Measurements from ENCODE around the gene LGALS1. TPM values are rescaled to one million over a fixed set of nuclear protein-coding genes. Genes with fewer than 3 reads are reported as not detected.

The LGALS1 gene
- total RNA-seq, 1 experiment from 2014 or later = 269 TPM

DNA sequence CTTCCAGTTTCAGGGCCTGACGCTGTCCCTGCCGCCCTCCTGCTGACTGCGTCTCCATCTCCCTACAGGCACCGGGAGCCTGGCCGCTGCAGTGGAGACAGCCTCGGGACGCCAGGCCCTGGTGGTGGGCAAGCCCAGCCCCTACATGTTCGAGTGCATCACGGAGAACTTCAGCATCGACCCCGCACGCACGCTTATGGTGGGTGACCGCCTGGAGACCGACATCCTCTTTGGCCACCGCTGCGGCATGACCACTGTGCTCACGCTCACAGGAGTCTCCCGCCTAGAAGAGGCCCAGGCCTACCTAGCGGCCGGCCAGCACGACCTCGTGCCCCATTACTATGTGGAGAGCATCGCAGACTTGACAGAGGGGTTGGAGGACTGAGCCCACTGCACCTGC is 9.9 kb upstream of the LGALS1 start:
- TF ChIP-seq, protein P1, sequence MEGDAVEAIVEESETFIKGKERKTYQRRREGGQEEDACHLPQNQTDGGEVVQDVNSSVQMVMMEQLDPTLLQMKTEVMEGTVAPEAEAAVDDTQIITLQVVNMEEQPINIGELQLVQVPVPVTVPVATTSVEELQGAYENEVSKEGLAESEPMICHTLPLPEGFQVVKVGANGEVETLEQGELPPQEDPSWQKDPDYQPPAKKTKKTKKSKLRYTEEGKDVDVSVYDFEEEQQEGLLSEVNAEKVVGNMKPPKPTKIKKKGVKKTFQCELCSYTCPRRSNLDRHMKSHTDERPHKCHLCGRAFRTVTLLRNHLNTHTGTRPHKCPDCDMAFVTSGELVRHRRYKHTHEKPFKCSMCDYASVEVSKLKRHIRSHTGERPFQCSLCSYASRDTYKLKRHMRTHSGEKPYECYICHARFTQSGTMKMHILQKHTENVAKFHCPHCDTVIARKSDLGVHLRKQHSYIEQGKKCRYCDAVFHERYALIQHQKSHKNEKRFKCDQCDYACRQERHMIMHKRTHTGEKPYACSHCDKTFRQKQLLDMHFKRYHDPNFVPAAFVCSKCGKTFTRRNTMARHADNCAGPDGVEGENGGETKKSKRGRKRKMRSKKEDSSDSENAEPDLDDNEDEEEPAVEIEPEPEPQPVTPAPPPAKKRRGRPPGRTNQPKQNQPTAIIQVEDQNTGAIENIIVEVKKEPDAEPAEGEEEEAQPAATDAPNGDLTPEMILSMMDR (conservative IDR thresholded peaks at IDR 0.05; ENCODE audit: low read depth, low read length) = no peak
- Histone ChIP-seq H3K9me3 (ENCODE audit: low read depth, low read length, poor library complexity, severe bottlenecking) (no peaks in the 10 kb centered on the region), H3K4me1 (ENCODE audit: insufficient read depth, low read length, poor library complexity, severe bottlenecking) (peaks cover 12% of the 10 kb centered on the region), H3K27me3 (replicated peaks; ENCODE audit: insufficient read depth, low read depth, low read length, poor library complexity) (no peaks in the 10 kb centered on the region), H3K4me3 (ENCODE audit: low read depth, low read length, poor library complexity, severe bottlenecking) (no peak overlapping the region), H3K36me3 (ENCODE audit: insufficient read depth, low read length, poor library complexity, severe bottlenecking) (peaks cover 16% of the 10 kb centered on the region), H3K27ac (ENCODE audit: low read depth, low read length, poor library complexity, severe bottlenecking) (no peak overlapping the region)
- intact Hi-C loops (cut with micrococcal nuclease; ENCODE audit: unreplicated experiment) = no loop called here
- ChIA-PET CTCF (no interaction called here), POLR2A (ENCODE audit: low non-redundant PET) (no interaction called here)
- DNase-seq (ENCODE audit: low spot score) = no peak
- BruUV-seq (replicated peaks) = no TSS peak

GRCh38 chr22:37669586-37669985 is 5.8 kb upstream of the LGALS1 start:
- no peaks in the 10 kb centered on the region for H3K9me3 ChIP-seq (ENCODE audit: low read depth, low read length, poor library complexity, severe bottlenecking)
- no peak for TF ChIP-seq EZH2 (IDR thresholded peaks at IDR 0.05; ENCODE audit: borderline replicate concordance, low read depth, low read length, poor library complexity, severe bottlenecking)
- TF ChIP-seq, protein P1 (conservative IDR thresholded peaks at IDR 0.05; ENCODE audit: low read depth, low read length) = no peak
- H3K27me3 ChIP-seq (replicated peaks; ENCODE audit: insufficient read depth, low read depth, low read length, poor library complexity) = no peaks in the 10 kb centered on the region
- no TSS peak for BruUV-seq (replicated peaks)
- no peak overlapping the region for H3K4me3 ChIP-seq (ENCODE audit: low read depth, low read length, poor library complexity, severe bottlenecking)
- CTCF ChIA-PET = no interaction called here
- peaks cover 16% of the 10 kb centered on the region for H3K36me3 ChIP-seq (ENCODE audit: insufficient read depth, low read length, poor library complexity, severe bottlenecking)
- H3K4me1 ChIP-seq (ENCODE audit: insufficient read depth, low read length, poor library complexity, severe bottlenecking) = no peaks in the 10 kb centered on the region
- intact Hi-C loops (cut with micrococcal nuclease; ENCODE audit: unreplicated experiment) = no loop called here
- no peak overlapping the region for H3K27ac ChIP-seq (ENCODE audit: low read depth, low read length, poor library complexity, severe bottlenecking)
- POLR2A ChIA-PET (ENCODE audit: low non-redundant PET) = no interaction called here
- no peak for DNase-seq (ENCODE audit: low spot score)

DNA sequence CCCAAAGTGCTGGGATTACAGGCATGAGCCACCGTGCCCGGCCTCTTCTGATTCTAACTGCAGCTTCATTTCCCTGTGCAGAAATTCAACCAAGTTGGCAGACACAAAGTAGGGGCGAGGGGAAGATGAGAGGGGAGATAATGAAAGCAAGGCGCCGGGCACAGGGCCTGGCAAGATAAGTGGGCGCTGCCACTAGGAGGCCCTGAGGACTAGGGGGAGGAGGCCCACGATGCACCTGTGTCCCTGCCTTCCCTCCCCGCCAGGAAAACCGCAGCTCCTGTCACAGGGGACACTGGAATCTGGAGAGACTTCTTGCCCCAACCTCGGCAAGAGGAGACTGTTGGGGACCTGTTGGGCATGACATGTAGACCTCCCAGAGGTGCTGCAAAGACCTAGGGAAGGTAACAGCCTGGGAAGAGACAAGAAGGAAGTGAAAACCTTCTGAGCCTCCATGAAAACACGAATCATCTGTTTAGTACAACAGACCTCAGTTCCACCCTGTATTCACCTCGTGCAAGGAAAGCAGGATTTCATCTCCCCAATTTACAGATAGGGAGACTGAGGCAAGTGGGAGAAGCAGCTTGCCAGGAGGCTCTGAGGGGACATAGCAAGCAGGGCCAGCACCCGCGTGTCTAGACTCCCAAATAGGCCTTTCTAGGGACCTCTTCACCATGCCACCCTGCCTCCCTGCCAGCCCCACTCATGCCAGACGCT is 3.1 kb upstream of the LGALS1 start:
- CTCF ChIA-PET = interaction anchor here (1.1 kb wide), 1 partner anchor 29 kb away, joined by 4 read pairs; no protein-coding TSS in a partner anchor
- TF ChIP-seq, protein P1 (conservative IDR thresholded peaks at IDR 0.05; ENCODE audit: low read depth, low read length) = no peak
- TF ChIP-seq EZH2 (IDR thresholded peaks at IDR 0.05; ENCODE audit: borderline replicate concordance, low read depth, low read length, poor library complexity, severe bottlenecking) = no peak
- no peak overlapping the region for H3K4me3 ChIP-seq (ENCODE audit: low read depth, low read length, poor library complexity, severe bottlenecking)
- intact Hi-C loops (cut with micrococcal nuclease; ENCODE audit: unreplicated experiment) = no loop called here
- peaks cover 22% of the 10 kb centered on the region for H3K4me1 ChIP-seq (ENCODE audit: insufficient read depth, low read length, poor library complexity, severe bottlenecking)
- H3K27me3 ChIP-seq (replicated peaks; ENCODE audit: insufficient read depth, low read depth, low read length, poor library complexity) = no peaks in the 10 kb centered on the region
- DNase-seq (ENCODE audit: low spot score) = no peak
- no peaks in the 10 kb centered on the region for H3K9me3 ChIP-seq (ENCODE audit: low read depth, low read length, poor library complexity, severe bottlenecking)
- no peak overlapping the region for H3K27ac ChIP-seq (ENCODE audit: low read depth, low read length, poor library complexity, severe bottlenecking)
- H3K36me3 ChIP-seq (ENCODE audit: insufficient read depth, low read length, poor library complexity, severe bottlenecking) = no peaks in the 10 kb centered on the region
- POLR2A ChIA-PET (ENCODE audit: low non-redundant PET) = no interaction called here
- no TSS peak for BruUV-seq (replicated peaks)

All from A673 (cell line).